Skeletal muscle tissue (tissue), 4 donors: Measurements from ENCODE around the gene OR7D2. TPM values are rescaled to one million over a fixed set of nuclear protein-coding genes. Genes with fewer than 3 reads are reported as not detected.
"Not testable (repeated sequence)": the region's sequence is repeated elsewhere in the genome, so short reads cannot be mapped to it uniquely, and the experiment has no call there.

Source experiments
- H3K27ac ChIP-seq: one replicate; pipeline ENCODE4 v1.7.0; 2013; ENCODE audit warnings: mild to moderate bottlenecking, low read depth, low read length, inconsistent platforms
- H3K27me3 ChIP-seq, 3 donors: one replicate each; pipeline ENCODE4 v1.7.0; 2013; ENCODE audit warnings: low read length in 3 of 3; ENCODE audit not compliant: control insufficient read depth in 3 of 3, insufficient read depth in 3 of 3
- H3K36me3 ChIP-seq, 3 donors: one replicate each; pipeline ENCODE4 v1.7.0; 2013; ENCODE audit warnings: low read length in 3 of 3; ENCODE audit not compliant: control insufficient read depth in 3 of 3, insufficient read depth in 3 of 3
- H3K4me1 ChIP-seq, 3 donors: one replicate each; pipeline ENCODE4 v1.7.0; 2013; ENCODE audit warnings: low read length in 3 of 3, mild to moderate bottlenecking in 3 of 3; ENCODE audit not compliant: control insufficient read depth in 3 of 3, insufficient read depth in 3 of 3
- H3K4me3 ChIP-seq, 3 donors: one replicate each; pipeline ENCODE4 v1.7.0; 2013; ENCODE audit warnings: low read length in 3 of 3
- H3K9ac ChIP-seq, 3 donors: one replicate each; pipeline ENCODE4 v1.7.0; 2013; ENCODE audit warnings: low read length in 3 of 3, mild to moderate bottlenecking in 3 of 3, moderate library complexity in 2 of 3, low read depth in 1 of 3
- H3K9me3 ChIP-seq, 3 donors: one replicate each; pipeline ENCODE4 v1.7.0; 2013; ENCODE audit warnings: low read length in 3 of 3; ENCODE audit not compliant: control insufficient read depth in 3 of 3
- total RNA-seq: library from RNA; depleted of rRNA; stranded (reverse); fragments of >200 nt; gene quantifications from one replicate; pipeline ENCODE4 v1.2.3, GENCODE V29; 2014
- donor health status: Osteomylitis.

The OR7D2 gene
- total RNA-seq, 1 donor from 2014 or later: not detected

DNA sequence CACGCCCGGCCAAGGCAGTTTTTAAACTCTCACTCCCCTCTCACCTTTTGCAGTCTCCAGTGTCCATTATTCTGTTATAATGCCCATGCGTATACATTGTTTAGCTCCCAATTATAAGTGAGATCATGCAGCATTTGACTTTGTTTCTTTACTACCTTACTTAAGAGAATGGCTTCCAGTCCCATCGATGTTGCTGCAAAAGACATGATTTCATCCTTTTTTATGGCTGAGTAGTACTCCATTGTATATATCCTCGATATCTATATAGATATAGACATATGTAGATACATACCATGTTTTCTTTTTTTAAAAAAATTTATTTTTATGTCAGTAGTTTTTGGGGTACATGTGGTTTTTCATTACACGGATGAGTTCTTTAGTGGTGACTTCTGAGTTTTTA lies 8.4 kb downstream of the OR7D2 start:
- H3K27ac ChIP-seq: no peak overlapping the region

GRCh38 chr19:9189535-9189934 lies 10.8 kb downstream of the OR7D2 start:
- Histone ChIP-seq H3K27me3 (no peaks in the 10 kb centered on the region), H3K9ac (no peak overlapping the region), H3K27ac (no peak overlapping the region), H3K4me1 (no peaks in the 10 kb centered on the region), H3K9me3 (no peaks in the 10 kb centered on the region), H3K36me3 (no peaks in the 10 kb centered on the region), H3K4me3 (no peak overlapping the region)

More for the DNA sequence above, 8.4 kb downstream of the OR7D2 start:
- Histone ChIP-seq H3K9ac (no peak overlapping the region), H3K27me3 (no peaks in the 10 kb centered on the region), H3K4me1 (no peaks in the 10 kb centered on the region), H3K4me3 (no peak overlapping the region), H3K36me3 (no peaks in the 10 kb centered on the region), H3K9me3 (no peaks in the 10 kb centered on the region)

DNA sequence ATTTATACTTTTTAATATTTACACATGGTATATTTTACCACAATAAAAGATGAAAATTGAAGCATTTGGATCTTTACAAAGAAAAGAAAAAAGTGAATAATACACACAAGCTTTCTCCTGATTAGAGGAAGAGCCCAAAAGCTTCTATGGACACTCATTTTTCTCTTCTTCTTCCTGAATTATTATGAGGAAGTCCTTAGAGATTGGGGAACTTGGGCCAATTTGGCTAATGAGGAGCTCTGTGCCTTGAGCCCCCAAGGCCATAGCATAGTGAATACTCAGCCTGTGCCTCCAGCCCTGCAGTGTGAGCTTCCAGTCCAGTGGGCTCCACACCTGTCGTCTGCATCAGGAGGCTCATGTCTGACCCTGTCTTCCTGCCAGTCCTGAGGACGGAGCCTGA lies 19.3 kb downstream of the OR7D2 start:
- H3K27me3 ChIP-seq, H3K9me3 ChIP-seq, H3K27ac ChIP-seq, H3K4me3 ChIP-seq, H3K9ac ChIP-seq, H3K36me3 ChIP-seq, H3K4me1 ChIP-seq: not testable (repeated sequence)

GRCh38 chr19:9205501-9206113 lies 26.8 kb downstream of the OR7D2 start:
- H3K4me1 ChIP-seq: no peaks in the 10 kb centered on the region
- H3K4me3 ChIP-seq: peak overlapping the region; percentile 55 to 68 (median 64)
- no peaks in the 10 kb centered on the region for H3K9me3 ChIP-seq
- H3K9ac ChIP-seq: no peak overlapping the region
- H3K27ac ChIP-seq: no peak overlapping the region
- no peaks in the 10 kb centered on the region for H3K36me3 ChIP-seq
- H3K27me3 ChIP-seq: no peaks in the 10 kb centered on the region

GRCh38 chr19:9219489-9219888 lies 40.7 kb downstream of the OR7D2 start, which contains the start of gene OR7D4:
Gene OR7D4, minus strand, starts transcription at chr19:9219589. Its CDS starts 4,752 bp downstream, at chr19:9214837.
- no peaks in the 10 kb centered on the region for H3K36me3 ChIP-seq

More at GRCh38 chr19:9219489-9219888, 40.7 kb downstream of the OR7D2 start, which contains the start of gene OR7D4:
- Histone ChIP-seq H3K9ac (no peak within 1 kb of the TSS), H3K4me3 (no peak within 1 kb of the TSS), H3K4me1 (no peaks in the 10 kb centered on the region), H3K9me3 (no peaks in the 10 kb centered on the region), H3K27ac (no peak within 1 kb of the TSS), H3K27me3 (no peaks in the 10 kb centered on the region)

Other genes starting within 250 kb of the OR7D2 start
- gene MUC16, start 168.6 kb upstream of the OR7D2 start, total RNA-seq: not detected
- not detected for gene OR1M1, start 91.9 kb upstream of the OR7D2 start, total RNA-seq
- gene OR7G2, start 71.5 kb upstream of the OR7D2 start, total RNA-seq: not detected
- gene OR7G1, start 63.2 kb upstream of the OR7D2 start, total RNA-seq: not detected
- not detected for gene OR7G3, start 52.0 kb upstream of the OR7D2 start, total RNA-seq
- gene ZNF317, start 38.6 kb upstream of the OR7D2 start, total RNA-seq: 11.5 TPM
- not detected for gene OR7D4, start 40.6 kb downstream of the OR7D2 start, total RNA-seq
- gene OR7E24, start 72.0 kb downstream of the OR7D2 start, total RNA-seq: not detected
- 3.7 TPM for gene ZNF699, start 130.9 kb downstream of the OR7D2 start, total RNA-seq
- gene ZNF559, start 145.2 kb downstream of the OR7D2 start, total RNA-seq: 12.5 TPM
- 4.2 TPM for gene ZNF177, start 184.0 kb downstream of the OR7D2 start, total RNA-seq